Measurements from ENCODE around the gene BMP6. TPM values are rescaled to one million over a fixed set of nuclear protein-coding genes. Genes with fewer than 3 reads are reported as not detected.

Gene BMP6
- total RNA-seq, 1 donor from 2014 or later = not detected

DNA sequence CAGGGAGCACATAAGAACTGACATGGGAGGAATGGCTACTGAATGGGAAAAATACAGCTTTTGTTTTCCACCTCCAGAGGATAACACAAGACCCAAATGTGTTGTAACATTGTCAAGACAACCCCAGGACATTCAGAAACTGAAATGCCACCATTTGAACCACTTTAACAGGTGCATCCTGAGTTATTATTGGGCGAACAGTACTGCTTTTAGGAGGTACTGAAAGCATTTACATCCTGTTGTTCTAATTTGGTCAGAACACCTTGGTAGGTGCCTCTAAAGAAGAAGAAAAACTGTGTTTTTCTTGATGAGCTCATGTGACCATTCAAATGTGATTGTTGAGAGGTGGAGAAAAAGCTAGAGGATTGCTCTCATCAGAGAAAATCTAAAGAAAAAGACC is 191.1 kb downstream of the BMP6 start:
- Mint-ChIP-seq H3K36me3 (ENCODE audit: unreplicated experiment) (no peaks in the 10 kb centered on the region), H3K27me3 (ENCODE audit: unreplicated experiment) (peaks cover 7% of the 10 kb centered on the region), H3K4me1 (ENCODE audit: unreplicated experiment) (no peaks in the 10 kb centered on the region), H3K4me3 (ENCODE audit: unreplicated experiment) (no peak overlapping the region), H3K9me3 (ENCODE audit: unreplicated experiment) (no peaks in the 10 kb centered on the region), H3K27ac (ENCODE audit: unreplicated experiment) (no peak overlapping the region)
- no peak for DNase-seq (ENCODE audit: extremely low spot score, unreplicated experiment)
- TF ChIP-seq CTCF (IDR thresholded peaks at IDR 0.05) = no peak

GRCh38 chr6:7917729-7918128 is 191.8 kb downstream of the BMP6 start:
- no peak overlapping the region for H3K27ac Mint-ChIP-seq (ENCODE audit: unreplicated experiment)

GRCh38 chr6:7918403-7918802 is 192.5 kb downstream of the BMP6 start:
- TF ChIP-seq CTCF (IDR thresholded peaks at IDR 0.05) = no peak
- Mint-ChIP-seq H3K27me3 (ENCODE audit: unreplicated experiment) (peaks cover 7% of the 10 kb centered on the region), H3K4me3 (ENCODE audit: unreplicated experiment) (no peak overlapping the region)

More at GRCh38 chr6:7917729-7918128, 191.8 kb downstream of the BMP6 start:
- no peaks in the 10 kb centered on the region for H3K36me3 Mint-ChIP-seq (ENCODE audit: unreplicated experiment)
- H3K4me1 Mint-ChIP-seq (ENCODE audit: unreplicated experiment) = no peaks in the 10 kb centered on the region
- H3K27me3 Mint-ChIP-seq (ENCODE audit: unreplicated experiment) = peaks cover 7% of the 10 kb centered on the region
- H3K4me3 Mint-ChIP-seq (ENCODE audit: unreplicated experiment) = no peak overlapping the region
- no peak for DNase-seq (ENCODE audit: extremely low spot score, unreplicated experiment)
- no peak for TF ChIP-seq CTCF (IDR thresholded peaks at IDR 0.05)
- H3K9me3 Mint-ChIP-seq (ENCODE audit: unreplicated experiment) = no peaks in the 10 kb centered on the region

DNA sequence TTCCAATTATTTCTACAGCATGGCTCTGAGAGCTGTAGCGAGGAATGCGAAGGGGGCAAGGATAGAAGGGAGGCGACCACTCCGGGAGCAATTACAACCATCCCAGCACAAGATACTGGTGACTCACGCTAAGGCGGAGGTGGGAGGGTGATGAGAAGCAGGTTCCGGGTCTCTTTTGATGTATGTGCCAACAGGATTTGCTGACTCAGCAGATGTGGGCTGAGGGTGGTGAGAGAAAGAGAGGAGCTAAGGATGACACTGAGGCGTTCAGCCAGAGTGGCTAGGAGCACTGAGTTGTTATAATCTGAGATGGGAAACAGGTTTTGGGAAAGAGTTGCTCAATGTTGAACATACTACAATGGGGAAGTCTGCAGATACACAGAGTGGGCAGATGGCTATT is 194.0 kb downstream of the BMP6 start:
- no peaks in the 10 kb centered on the region for H3K4me1 Mint-ChIP-seq (ENCODE audit: unreplicated experiment)
- H3K27ac Mint-ChIP-seq (ENCODE audit: unreplicated experiment) = no peak overlapping the region
- DNase-seq (ENCODE audit: extremely low spot score, unreplicated experiment) = no peak
- peaks cover 9% of the 10 kb centered on the region for H3K27me3 Mint-ChIP-seq (ENCODE audit: unreplicated experiment)
- H3K9me3 Mint-ChIP-seq (ENCODE audit: unreplicated experiment) = no peaks in the 10 kb centered on the region
- no peaks in the 10 kb centered on the region for H3K36me3 Mint-ChIP-seq (ENCODE audit: unreplicated experiment)
- no peak for TF ChIP-seq CTCF (IDR thresholded peaks at IDR 0.05)
- no peak overlapping the region for H3K4me3 Mint-ChIP-seq (ENCODE audit: unreplicated experiment)

More at GRCh38 chr6:7918403-7918802, 192.5 kb downstream of the BMP6 start:
- Mint-ChIP-seq H3K27ac (ENCODE audit: unreplicated experiment) (no peak overlapping the region), H3K36me3 (ENCODE audit: unreplicated experiment) (no peaks in the 10 kb centered on the region), H3K9me3 (ENCODE audit: unreplicated experiment) (no peaks in the 10 kb centered on the region), H3K4me1 (ENCODE audit: unreplicated experiment) (no peaks in the 10 kb centered on the region)
- no peak for DNase-seq (ENCODE audit: extremely low spot score, unreplicated experiment)

GRCh38 chr6:7920425-7920824 is 194.5 kb downstream of the BMP6 start:
- no peaks in the 10 kb centered on the region for H3K9me3 Mint-ChIP-seq (ENCODE audit: unreplicated experiment)
- H3K4me1 Mint-ChIP-seq (ENCODE audit: unreplicated experiment) = no peaks in the 10 kb centered on the region
- no peak overlapping the region for H3K27ac Mint-ChIP-seq (ENCODE audit: unreplicated experiment)
- H3K36me3 Mint-ChIP-seq (ENCODE audit: unreplicated experiment) = no peaks in the 10 kb centered on the region
- no peak overlapping the region for H3K4me3 Mint-ChIP-seq (ENCODE audit: unreplicated experiment)
- H3K27me3 Mint-ChIP-seq (ENCODE audit: unreplicated experiment) = peaks cover 9% of the 10 kb centered on the region
- DNase-seq (ENCODE audit: extremely low spot score, unreplicated experiment) = no peak
- no peak for TF ChIP-seq CTCF (IDR thresholded peaks at IDR 0.05)
